HG02623 (cell line): ENCODE data around the gene AMIGO1.
A peak's percentile ranks its signal among the peaks of the same experiment; 100 is the strongest.

Experiments
- ATAC-seq: cut with Tn5 transposase; IDR thresholded peaks from one replicate; pipeline ENCODE4 v1.9.1; 2021; ENCODE audit warnings: moderate library complexity; ENCODE audit not compliant: unreplicated experiment

Gene AMIGO1, protein sequence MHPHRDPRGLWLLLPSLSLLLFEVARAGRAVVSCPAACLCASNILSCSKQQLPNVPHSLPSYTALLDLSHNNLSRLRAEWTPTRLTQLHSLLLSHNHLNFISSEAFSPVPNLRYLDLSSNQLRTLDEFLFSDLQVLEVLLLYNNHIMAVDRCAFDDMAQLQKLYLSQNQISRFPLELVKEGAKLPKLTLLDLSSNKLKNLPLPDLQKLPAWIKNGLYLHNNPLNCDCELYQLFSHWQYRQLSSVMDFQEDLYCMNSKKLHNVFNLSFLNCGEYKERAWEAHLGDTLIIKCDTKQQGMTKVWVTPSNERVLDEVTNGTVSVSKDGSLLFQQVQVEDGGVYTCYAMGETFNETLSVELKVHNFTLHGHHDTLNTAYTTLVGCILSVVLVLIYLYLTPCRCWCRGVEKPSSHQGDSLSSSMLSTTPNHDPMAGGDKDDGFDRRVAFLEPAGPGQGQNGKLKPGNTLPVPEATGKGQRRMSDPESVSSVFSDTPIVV

DNA sequence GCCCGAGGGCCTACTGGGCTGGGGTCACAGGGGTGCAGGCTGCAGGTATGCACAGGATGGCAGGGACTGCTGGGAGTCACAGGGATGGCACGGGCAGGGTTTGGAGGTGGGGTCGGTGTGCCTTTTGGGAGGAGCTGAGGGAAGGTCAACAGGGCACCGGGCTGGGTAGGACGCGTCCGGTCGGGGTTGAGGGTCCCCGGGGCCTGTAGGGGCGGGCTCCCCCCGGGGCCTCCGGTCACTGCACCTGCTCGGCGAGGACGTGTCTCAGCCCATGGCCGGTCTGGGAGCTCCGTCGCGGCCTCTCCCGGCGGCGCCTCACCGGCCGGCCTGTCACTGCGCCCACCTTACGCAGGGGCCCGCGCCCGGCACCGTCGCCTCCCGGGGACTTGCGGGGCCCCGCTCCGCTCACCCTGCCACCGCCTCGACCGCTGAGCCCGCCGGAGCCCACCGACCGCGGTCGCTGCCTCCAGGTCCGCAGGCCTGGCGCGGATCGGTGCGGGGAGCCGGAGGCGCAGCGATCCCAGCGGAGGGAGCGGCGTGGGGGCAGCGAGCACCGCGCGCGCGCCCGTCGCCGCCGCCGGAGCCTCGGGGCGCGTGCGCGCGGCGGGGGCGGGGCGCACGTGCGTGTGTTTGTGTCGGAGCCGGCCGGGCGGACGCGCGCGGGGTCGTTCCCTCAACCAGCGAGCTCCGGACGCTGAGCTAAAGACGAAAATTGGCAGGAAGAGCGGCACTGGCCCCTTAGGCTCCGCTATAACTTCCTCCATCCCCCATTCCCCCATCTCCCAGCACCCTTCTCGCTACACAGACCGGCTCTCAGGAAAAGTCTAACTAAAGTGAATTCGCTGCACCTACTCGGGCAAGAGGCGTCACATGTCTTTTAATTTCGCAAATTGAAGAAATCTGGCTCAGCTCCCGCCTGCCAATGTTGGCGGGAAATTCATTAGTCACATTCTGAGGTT is at the start of gene AMIGO1:
Gene AMIGO1, minus strand, starts transcription at position 552 of the 959 bp plus-strand sequence. CDS start 815 bp downstream, outside the sequence.
- no peak for ATAC-seq

DNA sequence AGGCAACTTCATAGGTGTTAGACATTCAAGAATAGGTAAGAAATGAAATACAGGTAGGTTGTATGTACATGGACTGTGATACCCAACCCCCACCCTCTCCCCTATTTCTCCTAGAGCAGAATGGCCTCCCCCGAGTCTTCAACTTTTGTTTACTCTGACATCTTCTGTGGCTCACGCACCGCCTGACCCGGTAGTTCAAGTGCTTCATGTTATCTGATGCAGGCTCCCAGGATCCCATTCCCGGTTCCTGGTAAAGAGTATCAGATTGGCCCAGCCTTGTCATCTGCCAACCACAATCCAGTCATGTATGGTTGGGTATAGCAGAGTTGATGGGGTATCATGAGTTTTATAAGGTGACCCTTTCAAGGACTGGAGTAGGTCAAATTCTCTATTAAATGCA is 48.0 kb upstream of the AMIGO1 start:
- no peak for ATAC-seq

DNA sequence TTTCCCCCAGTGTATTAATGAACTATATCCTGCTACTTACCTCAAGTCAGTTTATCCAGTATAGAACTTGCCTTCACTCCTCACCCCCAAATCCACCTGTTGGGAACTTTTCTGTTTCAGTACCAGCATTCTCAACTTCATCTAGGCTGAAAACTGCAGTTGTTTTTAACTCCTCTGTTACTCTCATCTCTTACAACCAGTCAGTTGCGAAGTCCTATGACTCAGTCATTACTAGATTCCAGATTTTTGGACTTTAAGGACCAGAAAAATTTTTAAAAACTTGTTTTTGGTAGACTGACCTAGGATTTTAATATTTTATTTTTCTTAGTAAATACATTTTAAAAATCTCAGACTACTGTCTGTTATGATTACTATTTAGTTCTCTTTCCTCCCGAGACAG is 47.0 kb upstream of the AMIGO1 start:
- no peak for ATAC-seq

DNA sequence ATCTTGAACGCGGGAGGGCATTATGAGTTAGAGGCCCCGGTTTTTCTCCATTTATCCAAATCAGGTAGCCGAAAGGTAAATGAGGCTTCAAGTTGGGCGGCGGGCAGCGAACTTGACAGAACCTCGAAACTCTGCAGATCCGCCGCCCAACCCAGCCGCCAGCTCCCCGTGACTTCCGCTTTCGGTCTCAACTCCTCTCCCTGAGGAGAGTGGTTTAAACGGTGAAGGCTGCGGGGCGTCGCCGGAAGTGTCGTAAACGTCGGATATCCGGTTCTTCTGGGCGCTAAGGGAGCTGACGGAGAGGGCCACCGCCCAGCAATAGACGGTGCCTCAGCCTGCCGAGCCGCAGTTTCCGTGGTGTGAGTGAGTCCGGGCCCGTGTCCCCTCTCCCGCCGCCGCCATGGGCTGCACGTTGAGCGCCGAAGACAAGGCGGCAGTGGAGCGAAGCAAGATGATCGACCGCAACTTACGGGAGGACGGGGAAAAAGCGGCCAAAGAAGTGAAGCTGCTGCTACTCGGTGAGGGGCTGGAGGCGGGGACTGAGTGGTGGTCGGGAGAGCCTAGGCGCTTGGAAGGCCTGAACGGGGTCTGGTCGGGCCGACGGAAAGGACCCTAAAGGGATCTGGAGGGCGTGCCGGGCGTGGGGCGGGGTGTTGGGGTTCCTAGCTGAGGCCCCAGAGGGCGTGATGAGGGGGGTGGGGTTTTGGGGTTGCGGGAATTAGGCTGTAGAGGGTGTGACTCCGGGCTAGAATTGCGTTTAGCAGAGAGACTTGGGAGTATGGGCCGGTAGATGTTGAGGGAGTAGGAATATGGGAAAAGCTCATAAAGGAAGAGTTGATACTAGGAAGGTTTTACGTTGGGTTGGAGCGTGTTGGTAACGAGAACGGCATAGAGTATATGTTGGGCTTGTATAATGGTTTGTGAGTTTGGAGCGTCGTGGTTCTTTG is 39.1 kb upstream of the AMIGO1 start, which contains the start of gene GNAI3:
Gene GNAI3, plus strand, starts transcription at position 295 of the 947 bp plus-strand sequence. Its CDS starts 106 bp downstream, at position 401.
- ATAC-seq = peak; percentile 89

DNA sequence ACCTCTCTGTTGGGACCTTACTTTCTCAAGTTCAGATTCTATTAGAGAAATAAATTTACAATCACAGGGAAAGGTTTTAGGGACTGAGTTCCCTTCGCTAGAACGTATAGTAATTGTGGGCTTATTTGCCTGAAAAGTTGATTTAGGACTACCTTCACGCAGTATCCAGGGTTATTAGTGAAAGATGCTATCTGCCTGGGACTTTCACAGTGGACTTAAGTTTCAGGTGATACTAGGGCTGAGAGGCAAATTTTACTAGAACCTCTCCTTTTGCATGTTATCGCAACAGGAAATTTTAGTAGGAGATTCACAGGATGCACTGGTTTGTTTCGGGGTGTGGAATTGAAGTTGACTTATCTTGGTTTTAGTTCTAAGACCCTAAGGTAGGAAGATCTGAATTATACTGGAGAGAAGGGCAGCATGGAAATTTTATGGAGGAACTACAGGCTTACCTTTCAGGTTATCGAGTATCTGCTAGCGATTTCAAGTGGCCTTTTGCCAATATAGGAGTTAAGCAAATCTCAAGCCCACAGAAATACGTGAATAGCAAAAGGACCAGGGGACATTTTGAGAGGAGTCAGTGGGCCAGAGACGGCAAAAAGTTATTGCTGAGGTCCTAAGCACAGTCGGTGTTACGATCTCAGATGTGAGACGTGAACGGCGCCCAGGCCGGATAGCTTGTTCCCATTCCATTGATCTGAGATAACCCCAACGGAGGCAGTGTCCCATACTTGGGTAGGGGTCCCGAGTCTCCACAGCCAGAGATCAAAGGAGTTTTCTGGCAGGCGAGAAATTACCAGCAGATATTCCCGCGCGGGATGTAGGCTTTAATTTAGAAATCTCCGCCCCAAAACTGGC is 38.2 kb upstream of the AMIGO1 start:
- ATAC-seq = no peak

DNA sequence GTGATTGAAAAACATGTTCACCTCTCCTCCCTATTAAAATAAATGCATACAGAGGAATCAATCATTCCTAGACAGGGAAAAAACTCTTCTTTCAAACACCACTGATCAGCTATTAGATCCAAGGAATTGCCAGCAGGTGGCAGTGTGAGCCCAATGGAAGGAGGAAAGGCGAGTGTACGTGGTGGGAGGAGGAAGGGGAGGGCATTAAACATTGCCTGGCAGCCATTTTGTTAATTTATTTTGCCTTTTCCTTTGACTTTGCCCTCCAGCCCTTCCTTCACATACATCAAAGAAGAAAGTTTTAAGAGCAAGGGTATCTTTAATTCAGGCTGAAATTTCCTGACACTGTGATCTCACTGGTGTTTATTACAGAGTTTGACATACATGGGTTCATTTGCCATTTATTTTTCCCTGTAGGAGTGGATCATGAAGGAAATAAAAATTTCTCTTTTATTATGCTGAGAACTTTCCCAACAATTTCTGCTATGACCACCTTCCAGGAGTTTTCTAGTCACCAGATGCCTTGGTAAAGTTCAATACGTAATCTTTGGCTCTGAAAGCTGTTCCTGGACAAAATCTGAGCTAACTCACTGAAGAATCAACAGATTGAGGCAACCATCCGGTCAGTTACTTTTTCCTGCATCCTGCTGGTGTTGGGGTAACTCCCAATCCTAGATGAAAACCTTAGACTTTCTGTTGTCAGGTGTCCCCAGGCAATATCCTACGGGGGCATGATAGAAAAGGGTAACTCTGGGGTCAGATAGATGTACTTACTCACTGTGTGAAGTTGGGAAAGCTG is 37.0 kb upstream of the AMIGO1 start:
- ATAC-seq = peak; percentile 39

DNA sequence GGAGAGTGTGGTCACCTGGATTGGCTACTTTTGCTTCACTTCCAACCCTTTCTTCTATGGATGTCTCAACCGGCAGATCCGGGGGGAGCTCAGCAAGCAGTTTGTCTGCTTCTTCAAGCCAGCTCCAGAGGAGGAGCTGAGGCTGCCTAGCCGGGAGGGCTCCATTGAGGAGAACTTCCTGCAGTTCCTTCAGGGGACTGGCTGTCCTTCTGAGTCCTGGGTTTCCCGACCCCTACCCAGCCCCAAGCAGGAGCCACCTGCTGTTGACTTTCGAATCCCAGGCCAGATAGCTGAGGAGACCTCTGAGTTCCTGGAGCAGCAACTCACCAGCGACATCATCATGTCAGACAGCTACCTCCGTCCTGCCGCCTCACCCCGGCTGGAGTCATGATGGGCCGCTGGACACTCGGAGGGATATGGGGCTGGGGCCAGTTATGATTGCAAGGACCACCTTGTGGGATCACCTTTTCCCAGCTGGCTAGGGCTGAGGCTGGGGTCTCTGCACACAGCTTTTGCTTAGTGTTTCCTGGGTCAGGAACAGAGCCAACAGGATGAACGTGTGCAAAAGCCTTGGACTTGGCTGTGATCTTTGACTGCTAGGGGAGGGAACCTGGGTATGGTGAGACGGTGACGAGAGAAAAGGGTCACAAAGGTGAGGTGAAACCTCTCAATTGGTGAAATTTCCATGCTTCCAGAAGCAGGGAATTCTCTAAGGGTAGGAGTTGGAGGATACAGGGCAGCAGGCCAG is 34.6 kb upstream of the AMIGO1 start:
- ATAC-seq = no peak

DNA sequence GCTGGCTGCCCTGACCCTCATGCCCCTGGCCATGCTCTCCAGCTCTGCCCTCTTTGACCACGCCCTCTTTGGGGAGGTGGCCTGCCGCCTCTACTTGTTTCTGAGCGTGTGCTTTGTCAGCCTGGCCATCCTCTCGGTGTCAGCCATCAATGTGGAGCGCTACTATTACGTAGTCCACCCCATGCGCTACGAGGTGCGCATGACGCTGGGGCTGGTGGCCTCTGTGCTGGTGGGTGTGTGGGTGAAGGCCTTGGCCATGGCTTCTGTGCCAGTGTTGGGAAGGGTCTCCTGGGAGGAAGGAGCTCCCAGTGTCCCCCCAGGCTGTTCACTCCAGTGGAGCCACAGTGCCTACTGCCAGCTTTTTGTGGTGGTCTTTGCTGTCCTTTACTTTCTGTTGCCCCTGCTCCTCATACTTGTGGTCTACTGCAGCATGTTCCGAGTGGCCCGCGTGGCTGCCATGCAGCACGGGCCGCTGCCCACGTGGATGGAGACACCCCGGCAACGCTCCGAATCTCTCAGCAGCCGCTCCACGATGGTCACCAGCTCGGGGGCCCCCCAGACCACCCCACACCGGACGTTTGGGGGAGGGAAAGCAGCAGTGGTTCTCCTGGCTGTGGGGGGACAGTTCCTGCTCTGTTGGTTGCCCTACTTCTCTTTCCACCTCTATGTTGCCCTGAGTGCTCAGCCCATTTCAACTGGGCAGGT is 33.9 kb upstream of the AMIGO1 start:
- no peak for ATAC-seq

DNA sequence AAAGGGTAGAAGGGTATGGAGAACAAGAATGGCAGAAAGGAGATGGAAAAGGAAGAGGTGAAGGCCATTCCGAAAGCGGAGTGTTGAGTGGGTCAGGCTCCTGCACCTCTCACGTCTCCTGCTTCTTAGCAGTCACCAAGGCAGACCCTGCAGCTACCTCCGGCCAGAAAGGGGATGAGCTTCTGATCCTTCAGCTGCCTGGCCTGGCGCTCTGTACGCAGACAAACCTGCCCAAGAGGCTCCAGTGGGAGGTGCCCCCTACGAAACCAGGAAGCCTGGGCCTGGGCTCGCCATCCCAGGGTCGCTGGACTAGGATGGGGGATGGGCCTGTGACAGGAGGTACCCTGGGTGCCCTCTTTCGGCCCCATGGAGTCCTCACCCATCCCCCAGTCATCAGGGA is 33.1 kb upstream of the AMIGO1 start:
- no peak for ATAC-seq

DNA sequence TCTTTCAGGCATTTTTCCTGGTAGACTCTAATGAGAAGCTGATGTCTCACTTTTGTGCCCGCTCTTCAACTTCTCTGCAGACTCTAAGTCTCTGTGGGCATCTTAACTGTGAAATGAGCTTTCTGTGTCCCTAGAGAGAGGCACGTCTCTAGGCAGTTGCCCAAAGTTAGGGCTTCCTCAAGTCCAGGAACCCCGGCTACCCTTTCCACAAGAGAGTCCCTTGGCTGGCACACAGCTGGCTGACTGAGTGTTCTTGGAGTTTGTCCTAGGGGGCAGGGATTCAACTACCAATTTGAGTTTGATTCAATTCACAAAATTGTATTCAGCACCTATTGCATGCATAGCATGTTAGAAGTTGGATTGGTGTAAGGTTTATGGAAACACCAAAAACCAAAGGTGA is 31.6 kb upstream of the AMIGO1 start:
- no peak for ATAC-seq

DNA sequence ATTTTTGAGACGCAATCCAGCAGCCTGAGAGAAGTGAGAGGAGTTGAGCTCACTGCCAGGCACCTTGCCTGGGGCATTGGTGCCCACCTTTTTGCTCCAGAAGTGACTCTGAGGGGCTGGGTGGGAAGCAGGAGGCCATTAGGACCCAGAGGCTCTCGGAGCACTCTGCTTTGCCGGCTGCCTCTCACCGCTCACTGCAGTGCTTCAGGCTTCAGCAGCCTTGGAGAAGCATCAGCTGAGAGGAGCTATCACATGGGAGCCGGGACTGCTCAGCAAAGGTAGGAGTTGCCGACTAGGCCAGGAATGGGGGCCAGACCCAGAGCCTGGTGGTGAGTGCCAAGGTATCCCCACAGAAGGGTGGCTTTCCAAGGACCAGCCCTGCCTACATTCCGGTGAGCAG is 30.1 kb upstream of the AMIGO1 start, which contains the start of gene GPR61:
Gene GPR61, plus strand, starts transcription at position 197 of the 400 bp plus-strand sequence. CDS start 3,151 bp downstream, outside the sequence.
- no peak for ATAC-seq

DNA sequence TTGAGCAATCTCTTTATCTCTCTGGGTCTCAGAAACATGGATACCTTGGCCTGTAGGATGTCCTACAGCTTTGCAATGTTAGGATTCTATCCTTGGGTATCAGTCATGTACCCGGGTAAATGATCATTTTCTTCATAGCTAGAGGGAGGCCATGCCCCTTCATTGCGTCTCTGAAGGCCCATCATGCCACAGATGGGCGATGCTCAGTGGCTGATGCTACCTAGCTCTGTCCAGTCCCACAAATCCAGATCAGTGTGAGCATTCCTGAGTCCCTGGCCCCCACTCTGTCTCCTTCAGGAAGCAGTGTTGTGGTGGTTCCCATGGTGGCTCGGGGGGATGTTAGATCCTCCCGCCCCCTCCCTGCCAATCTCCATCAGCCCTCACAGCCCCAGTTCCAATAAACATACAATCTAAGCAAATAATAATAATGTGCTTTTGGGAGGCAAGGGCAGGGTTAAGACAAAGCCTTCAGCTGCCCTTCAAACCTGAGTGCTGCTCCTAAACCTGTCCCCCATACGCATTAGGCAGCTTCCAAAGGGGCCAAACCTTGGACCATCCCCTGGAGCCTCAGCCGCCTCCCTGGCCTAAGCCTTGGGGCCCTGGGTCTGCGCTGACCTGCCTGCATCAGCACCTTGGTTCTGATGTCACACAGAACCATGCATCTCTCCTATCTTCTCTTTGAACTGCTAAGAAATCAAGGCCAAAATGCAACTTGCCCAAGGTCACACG is 29.5 kb upstream of the AMIGO1 start:
- no peak for ATAC-seq

DNA sequence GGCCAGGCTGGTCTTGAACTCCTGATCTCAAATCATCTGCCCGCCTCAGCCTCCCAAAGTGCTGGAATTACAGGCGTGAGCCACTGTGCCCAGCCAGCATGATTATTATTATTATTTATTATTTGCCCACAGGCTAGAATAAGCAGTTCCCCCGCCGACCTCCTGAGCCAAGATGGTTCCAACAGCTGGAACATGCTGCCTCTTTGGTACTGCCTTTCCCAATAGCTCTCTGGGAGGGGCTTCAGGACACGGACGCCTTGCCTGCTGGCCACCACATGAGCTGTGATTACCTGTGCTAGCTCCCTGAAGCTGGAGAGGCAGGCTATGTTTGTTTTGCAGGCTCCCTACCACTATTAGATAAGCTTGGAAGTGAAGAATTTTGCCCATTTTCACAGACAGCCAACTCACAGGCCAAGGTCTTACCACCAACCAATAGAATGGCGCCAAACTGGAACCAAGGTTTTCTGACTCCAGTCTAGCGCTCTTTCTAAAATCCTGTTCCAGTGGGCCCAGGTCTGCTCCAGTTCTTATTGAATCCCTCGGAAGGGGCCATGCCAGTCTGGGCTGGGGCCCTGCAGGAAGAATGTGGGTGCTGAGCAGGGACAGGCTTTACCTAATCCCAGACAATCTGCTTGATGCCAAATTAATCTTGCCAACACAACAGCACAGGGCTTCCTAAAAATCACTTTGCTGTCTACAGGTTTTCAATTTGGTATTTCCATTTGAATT is 28.1 kb upstream of the AMIGO1 start:
- ATAC-seq = no peak

DNA sequence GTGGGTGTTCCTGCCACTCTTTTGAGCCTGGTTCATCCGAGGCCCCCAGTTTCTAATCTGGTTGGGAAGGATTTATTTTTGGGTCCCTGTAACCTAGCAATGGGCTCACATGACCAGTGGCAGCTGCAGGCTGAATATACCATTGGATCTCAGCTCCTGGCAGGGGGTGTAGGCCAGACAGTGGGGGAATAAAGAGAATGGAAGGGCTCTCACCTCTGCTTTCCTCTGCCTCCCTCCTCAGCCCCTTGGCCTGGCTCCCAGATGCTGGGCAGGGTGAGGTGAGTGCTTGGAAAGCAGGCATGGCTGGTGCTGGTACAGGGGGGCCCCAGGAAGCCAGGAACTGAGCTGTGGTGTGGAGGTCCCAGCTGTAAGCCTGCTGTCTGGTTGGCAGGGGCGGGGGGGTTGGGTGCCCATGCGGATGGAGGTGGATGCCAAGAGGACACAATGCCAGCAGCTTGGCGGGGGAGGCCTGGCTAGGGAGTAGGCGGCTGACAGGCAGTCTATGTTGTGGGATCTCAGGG is 26.5 kb upstream of the AMIGO1 start:
- ATAC-seq = no peak

DNA sequence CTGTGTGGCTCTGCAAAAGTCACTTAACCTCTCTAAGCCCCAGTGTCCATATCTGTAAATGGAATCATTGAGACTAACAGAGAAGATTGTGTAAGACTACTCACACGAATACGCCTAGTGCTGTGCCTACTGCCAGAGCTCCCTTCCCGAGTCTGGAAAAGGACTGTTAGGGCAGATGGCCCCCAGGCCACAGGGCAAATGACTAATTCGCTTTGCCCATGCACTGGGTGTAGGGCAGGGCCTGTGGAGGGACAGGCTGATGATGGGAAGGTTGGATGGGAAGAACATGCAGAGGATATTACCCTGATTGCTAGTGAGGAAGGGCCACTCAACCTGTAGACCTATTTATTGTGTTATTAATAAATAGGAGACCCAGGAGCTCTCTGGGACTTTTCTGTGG is 26.0 kb upstream of the AMIGO1 start:
- ATAC-seq = no peak
